Fibroblast of villous mesenchyme (primary cell): Measurements from ENCODE around the gene MMP15. TPM values are rescaled to one million over a fixed set of nuclear protein-coding genes. Genes with fewer than 3 reads are reported as not detected.
A peak's percentile ranks its signal among the peaks of the same experiment; 100 is the strongest.

ENCODE experiments used
- DNase-seq: peaks from one replicate; pipeline ENCODE4 v3.0.0-alpha.2; 2010; ENCODE audit warnings: low read depth
- H3K4me3 ChIP-seq: 2 replicates; pipeline ENCODE4 v1.5.1; 2011; ENCODE audit warnings: low read depth, mild to moderate bottlenecking, low read length
- CTCF ChIP-seq: IDR thresholded peaks from 2 replicates; pipeline ENCODE4 v1.5.1; 2012; ENCODE audit warnings: low read depth, mild to moderate bottlenecking, low read length; ENCODE audit not compliant: insufficient read depth
- total RNA-seq: library from RNA; depleted of rRNA; stranded (reverse); fragments of >200 nt; gene quantifications from 2 replicates; pipeline ENCODE4 v1.2.3, GENCODE V29; 2012

MMP15 gene
- total RNA-seq, 1 donor = 2.6 TPM

GRCh38 chr16:57984443-57985203, 40.9 kb upstream of the MMP15 start:
- no peak for TF ChIP-seq CTCF
- peak overlapping the region; percentile 81 for H3K4me3 ChIP-seq
- peak; percentile 91 for DNase-seq

- TF ChIP-seq CTCF = no peak
- H3K4me3 ChIP-seq = peak overlapping the region; percentile 81
- no peak for DNase-seq
Observed at GRCh38 chr16:57985204-57986181, 40.1 kb upstream of the MMP15 start.

- TF ChIP-seq CTCF = no peak
- DNase-seq = no peak
- no peak overlapping the region for H3K4me3 ChIP-seq
Observed at GRCh38 chr16:57986196-57986595, 39.4 kb upstream of the MMP15 start.

- DNase-seq = no peak
- no peak for TF ChIP-seq CTCF
- no peak overlapping the region for H3K4me3 ChIP-seq
Observed at GRCh38 chr16:57987441-57988177, 37.9 kb upstream of the MMP15 start.

- TF ChIP-seq CTCF = no peak
- no peak for DNase-seq
Observed at GRCh38 chr16:57988929-57989328, 36.6 kb upstream of the MMP15 start.

GRCh38 chr16:57991551-57992059, 33.9 kb upstream of the MMP15 start:
- no peak overlapping the region for H3K4me3 ChIP-seq
- no peak for TF ChIP-seq CTCF
- DNase-seq = no peak

More at GRCh38 chr16:57988929-57989328, 36.6 kb upstream of the MMP15 start:
- no peak overlapping the region for H3K4me3 ChIP-seq
